GM23338 (cell line): ENCODE results near the gene PHKG1.

Experiments used
- CREB1 ChIP-seq: fragments of 250-450 bp; sonication (Bioruptor Pico); IDR thresholded peaks from 2 replicates; pipeline ENCODE4 v1.5.0; 2020; ENCODE audit warnings: low read depth, mild to moderate bottlenecking, moderate library complexity
- CTCF ChIP-seq, 2 experiments: fragments of 200-600 bp in 1 of 2; sonication (generic) in 1 of 2; conservative IDR thresholded peaks; 2 replicates each; pipeline versions ENCODE4 v1.5.1 to v1.6.1; 2016 to 2017; ENCODE audit warnings: antibody characterized with exemption in 2 of 2, low read depth in 2 of 2, mild to moderate bottlenecking in 2 of 2, moderate library complexity in 1 of 2
- EZH2 ChIP-seq: fragments of 200-600 bp; sonication (generic); IDR thresholded peaks from one replicate; pipeline ENCODE4 v1.8.0; 2017; ENCODE audit warnings: antibody characterized with exemption, mild to moderate bottlenecking, low read depth; ENCODE audit not compliant: unreplicated experiment
- EZH2phosphoT487 ChIP-seq: fragments of 200-600 bp; sonication (generic); IDR thresholded peaks from one replicate; pipeline ENCODE4 v1.8.1; 2018; ENCODE audit warnings: antibody characterized with exemption; ENCODE audit not compliant: unreplicated experiment
- JUNB ChIP-seq: IDR thresholded peaks from one replicate; pipeline ENCODE4 v1.6.1; 2016; ENCODE audit warnings: antibody characterized with exemption; ENCODE audit not compliant: unreplicated experiment
- POLR2AphosphoS5 ChIP-seq: IDR thresholded peaks from 2 replicates; pipeline ENCODE4 v1.6.1; 2016; ENCODE audit warnings: antibody characterized with exemption, low read depth

- no peak for TF ChIP-seq CREB1 (CRISPR knock-in tag)
- TF ChIP-seq CTCF (conservative IDR thresholded peaks at IDR 0.05; ENCODE audit: low read depth in 2 of 2), result no peak
- TF ChIP-seq POLR2AphosphoS5, result no peak
- no peak for TF ChIP-seq EZH2phosphoT487
- no peak for TF ChIP-seq EZH2
- no peak for TF ChIP-seq JUNB
These were observed 15.2 kb upstream of the PHKG1 start for GRCh38 chr7:56107954-56108258.
